HG03045 (cell line): ENCODE results near the gene NEGR1.

Experiments used
- ATAC-seq: cut with Tn5 transposase; IDR thresholded peaks from one replicate; pipeline ENCODE4 v1.9.1; 2021; ENCODE audit warnings: mild to moderate bottlenecking, moderate library complexity; ENCODE audit not compliant: unreplicated experiment

Gene NEGR1

DNA sequence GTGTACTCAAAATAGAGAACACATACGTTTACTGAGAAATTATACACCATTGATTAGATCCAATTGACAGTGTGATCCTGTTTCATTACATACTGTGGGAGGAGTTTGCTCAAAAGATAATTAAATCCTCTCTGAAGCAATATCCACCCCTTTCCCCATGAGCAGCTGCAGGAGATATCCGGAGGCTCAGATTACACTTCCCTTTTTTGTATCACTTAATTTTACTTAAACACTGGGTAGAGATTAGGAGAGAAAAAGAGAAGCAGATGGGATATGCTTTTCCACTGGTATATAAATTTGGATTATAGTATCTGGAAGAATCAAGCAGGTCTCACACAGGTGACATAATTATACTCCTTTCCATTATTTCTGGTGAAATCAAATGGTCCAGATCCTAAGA, 868.2 kb downstream of the NEGR1 start:
- no peak for ATAC-seq

DNA sequence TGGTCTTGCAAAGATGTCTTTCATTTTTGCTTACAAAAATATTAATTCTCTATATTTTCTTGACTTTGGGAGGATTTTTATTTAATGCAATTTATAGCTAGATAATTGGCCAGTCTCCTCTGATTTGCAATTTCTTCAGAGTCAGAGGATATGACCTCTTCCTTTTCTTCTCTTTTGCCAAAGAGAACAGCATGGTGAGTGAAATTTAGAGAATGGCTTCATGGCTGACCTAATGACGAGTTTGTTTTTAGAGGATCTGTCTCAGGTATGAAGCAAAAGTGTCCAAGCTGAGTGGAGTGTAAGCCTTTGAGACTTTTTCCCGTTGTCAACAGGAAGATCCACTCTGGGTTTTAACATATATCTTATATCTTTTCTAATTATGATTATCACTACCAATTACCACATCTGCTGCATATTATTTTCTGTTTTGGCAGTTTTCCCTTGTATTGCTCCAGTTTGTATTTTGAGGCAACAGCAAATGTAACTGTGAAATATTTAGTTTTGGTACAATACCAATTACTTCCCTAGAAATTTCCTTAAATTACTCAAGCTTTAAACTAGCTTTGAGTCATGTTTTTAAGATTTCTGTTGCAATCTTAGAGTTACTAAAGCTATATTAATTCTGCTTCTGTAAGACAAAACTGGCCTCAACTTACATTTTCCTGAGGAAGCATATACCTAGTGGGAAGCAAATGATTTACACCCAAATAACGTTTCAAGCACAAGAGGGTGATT, 868.7 kb downstream of the NEGR1 start:
- no peak for ATAC-seq

DNA sequence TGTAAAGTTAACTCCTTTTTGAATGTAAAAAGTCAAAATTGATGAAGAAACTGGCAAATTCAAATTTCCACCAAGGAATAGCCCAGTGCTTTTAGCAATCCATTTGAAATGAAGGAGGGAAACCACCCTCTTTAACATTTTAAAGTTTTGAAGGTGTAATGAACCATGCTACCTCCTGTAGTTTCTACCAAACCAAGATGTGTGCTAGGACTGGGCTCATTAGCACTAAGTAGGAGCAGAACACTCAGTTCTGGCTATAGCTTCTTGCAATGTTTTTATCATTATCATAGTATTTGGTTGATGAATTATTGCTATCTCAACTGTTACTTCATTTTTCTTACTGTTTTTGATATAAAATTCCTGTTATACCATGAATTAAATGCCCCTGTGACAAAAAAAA, 882.3 kb downstream of the NEGR1 start:
- ATAC-seq: no peak

DNA sequence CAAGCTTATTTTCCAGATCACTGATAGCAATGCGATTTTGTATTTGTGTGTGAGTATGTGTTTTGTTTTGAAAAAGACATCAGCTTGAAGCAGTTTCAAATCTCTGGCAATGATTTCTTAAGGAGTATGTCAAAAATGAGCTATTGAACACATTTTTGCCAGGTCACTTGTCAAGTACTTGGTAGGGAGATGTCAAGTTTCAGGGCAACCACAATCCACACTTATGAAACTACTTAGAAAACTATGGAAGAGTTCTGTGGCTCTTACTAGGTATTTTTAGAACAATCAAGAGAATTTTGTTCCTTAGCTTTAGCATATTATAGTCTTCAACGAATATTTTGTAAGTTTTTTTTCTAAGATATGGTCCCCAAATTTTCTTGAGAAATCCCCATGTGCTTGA, 882.7 kb downstream of the NEGR1 start:
- ATAC-seq: no peak

DNA sequence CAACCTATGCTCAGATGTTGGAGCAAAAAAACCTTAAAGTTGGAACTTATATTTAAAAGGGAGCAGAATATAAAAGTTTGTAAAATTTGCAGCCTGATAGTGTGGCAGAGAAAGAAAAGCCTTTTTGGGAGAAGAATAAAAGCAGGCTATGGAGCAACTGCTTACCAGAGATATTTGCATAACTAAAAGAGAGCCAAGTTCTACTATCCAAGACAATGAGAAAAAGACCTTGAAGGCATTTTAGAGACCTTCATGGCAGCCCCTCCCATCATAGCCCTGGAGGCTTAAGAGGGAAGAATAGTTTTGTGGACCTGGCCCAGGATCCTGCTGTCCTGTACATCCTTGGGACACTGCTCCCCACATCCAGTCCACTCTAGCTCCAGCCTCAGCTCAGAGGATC, 889.0 kb downstream of the NEGR1 start:
- ATAC-seq: no peak

DNA sequence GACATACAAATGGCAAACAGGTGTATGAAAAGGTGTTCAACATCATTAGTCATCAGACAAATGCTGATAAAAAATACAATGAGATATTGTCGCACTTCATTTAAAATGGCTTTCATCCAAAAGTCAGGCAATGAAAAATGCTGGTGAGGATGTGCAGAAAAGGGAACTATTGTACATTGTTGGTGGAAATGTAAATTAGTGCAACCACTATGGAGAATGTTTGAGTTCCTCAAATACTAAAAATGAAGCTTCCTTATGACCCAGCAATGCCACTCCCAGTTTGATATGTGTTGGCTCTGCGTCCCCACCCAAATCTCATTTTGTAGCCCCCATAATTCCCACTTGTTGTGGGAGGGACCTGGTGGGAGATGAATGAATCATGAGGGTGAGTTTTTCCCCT, 891.8 kb downstream of the NEGR1 start:
- no peak for ATAC-seq

DNA sequence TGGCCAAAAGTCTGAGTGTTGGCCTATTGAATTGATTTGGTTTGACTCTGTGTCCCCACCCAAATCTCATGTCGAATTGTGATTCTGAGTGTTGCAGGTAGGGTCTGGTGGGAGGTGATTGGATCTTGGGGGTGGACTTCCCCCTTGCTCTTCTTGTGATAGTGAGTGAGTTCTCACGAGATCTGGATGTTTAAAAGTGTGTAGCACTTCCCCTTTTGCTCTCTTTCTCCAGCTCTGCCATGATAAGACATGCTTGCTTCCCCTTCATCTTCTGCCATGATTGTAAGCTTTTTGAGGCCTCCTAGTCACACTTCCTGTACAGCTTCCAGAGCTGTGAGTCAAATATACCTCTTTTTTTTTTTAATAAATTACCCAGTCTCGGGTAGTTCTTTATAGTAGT, 904.5 kb downstream of the NEGR1 start:
- no peak for ATAC-seq

DNA sequence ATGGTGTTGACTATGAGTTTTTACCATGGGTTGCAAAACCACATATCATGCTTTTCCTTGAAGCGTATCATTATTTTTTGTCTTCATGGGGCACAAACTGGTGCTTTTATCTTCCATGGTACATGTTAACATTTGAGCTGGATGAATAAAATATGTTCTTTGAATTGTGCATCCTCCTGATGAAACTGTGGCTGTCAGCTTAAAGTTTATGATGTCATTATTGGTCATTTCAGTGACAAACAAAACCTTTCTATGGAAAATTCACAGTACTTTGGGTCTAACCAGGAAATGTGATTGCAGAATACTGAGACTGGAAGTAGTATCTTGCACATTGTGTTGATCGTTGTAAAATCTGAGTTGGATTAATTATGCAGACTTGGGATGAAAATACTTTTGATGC, 909.8 kb downstream of the NEGR1 start:
- no peak for ATAC-seq

DNA sequence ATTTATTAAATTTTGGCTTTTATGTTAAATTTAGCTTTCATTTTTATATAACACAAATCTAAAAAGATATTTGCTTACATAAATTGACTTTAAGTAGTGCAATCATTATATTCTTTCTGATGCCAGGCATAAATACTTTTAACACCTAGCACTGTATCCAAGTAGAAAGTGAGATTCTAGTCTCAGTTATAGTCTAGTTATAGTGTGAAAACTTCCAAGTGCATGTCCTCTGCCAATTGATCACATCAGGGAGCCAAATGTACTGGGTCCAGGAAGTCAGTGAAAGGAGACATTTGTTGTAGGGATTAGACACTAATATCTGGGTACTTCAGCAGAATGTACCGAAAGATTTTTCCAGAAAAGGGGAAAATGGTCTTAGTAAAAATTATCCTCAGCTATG, 910.8 kb downstream of the NEGR1 start:
- ATAC-seq: no peak

DNA sequence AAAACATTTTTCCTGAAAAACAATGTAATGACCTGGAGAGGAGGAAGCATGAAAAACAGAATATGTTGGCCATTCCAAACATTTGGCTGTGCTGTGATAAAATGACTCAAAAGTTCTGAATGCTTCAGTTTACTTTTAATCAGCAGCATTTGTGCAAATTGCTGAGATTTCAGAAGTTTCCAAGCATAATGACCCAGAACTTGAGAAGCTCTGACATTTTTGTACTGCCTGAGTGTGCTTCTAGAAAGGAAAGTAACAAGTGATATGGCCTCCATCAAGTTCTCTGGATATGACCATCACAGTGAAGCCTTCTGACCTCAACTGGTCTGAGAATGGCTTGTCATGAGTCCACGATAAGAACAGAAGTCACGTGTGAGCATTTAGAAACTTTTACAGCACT, 918.1 kb downstream of the NEGR1 start:
- no peak for ATAC-seq

DNA sequence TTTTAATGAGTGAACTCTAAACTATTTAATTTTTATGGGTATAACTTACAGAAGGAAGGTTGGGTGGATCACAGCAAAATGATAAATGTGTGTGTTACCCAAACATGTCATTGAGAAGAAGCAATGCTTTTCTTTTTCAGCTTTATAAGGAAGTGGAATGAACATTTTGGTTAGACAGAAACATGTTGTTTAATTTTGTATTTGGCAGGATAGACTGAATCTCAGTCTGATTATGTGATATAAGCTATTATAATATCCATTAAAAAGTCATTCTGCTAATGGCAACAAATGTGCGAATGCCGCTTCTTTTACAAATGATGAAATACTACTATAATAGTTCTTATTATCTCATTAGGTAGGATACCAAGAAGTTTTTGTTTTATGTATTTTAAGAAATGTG, 919.6 kb downstream of the NEGR1 start:
- no peak for ATAC-seq

DNA sequence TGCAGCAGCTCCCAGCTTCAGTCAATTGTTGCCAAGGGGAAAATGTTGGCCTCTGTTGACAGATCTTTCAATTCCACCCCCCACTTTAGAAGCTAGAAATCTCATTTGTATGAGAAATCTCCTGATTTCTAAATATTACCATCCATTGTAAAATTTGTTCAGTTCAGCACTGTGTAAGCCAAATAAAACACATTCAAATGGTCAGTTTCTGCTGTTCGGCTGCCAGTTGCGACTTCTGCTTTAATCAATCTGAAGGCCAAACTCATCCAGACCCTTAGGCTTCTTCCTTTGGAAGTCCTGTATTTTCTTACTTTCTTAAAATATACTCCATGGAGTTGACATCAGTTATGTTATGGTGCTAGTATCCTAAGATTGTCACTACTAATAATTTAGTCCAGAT, 920.3 kb downstream of the NEGR1 start:
- no peak for ATAC-seq

DNA sequence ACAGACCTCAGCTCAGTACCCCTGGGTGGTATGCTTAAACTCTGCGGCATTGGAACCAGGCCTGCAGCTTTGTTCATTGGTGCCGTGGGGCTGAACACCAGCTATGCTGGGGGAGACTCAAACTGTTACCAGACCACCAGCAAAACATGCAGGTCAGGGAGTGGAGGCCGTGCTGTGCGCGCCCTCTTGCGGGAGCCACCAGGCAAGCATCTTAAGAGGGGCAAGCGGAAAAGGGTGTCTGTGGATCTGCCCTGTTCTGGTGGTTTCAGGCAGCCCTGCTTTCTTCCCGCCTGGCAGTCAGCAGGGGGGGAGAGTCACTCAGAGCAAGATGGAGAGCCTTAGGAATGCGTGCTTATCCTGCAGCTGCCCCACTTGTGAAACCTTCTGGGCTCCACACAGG, 924.6 kb downstream of the NEGR1 start:
- ATAC-seq: no peak

DNA sequence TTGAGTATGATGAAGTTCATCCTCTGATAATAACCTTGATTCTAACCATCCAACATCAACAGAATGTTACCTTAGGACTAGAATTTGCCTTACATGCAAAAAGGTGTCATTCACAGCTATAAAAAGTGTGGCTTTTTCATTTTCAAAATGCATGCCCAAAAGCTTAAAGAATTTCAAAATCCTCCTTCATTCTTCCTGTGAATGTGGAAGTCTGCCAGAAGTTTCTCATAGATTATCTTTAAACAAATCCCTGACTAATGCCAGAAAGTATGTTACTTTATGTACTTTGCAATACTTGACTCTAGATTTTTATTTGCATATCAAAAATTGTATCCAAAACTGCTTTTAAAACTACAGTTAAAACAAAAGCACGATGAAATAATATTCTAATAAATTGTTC, 930.9 kb downstream of the NEGR1 start:
- no peak for ATAC-seq

DNA sequence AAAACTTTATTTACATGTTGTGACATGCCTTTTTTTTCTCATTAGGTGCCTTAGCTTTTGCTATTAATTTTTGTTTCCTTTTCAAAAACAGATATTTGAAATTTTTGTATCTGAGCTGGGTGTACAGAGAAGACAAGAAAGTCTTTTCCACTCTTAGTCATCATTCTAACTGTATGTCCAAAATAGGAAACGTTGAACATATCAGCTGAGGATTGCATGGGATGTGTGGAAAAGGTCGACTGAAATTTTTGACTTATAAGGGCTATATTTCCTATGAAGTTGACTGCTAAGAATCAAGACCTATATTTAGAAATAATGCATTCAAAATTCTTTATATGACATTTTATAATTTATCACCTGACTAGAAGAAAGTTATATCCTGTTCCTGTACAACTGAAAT, 931.5 kb downstream of the NEGR1 start:
- no peak for ATAC-seq

DNA sequence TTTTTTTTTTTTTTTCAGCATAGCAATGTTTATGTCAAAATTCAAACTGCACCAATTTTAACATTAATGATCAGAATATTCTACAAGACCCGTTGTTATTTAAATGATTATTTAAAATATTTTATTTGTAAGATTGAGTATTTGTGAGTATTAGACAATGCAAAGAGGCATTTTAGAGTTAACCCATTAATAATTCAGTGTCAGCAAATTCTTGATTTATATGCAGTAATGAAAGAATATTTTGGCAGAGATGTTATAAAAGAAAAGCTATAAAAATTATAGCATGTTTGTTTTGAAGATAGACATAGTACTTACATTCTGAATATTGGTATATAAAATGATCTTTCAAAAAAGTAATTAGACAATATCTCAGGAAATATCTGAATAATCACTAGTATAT, 932.0 kb downstream of the NEGR1 start:
- ATAC-seq: no peak
